A172 (cell line): ENCODE data around the gene PTAR1. TPM values are rescaled to one million over a fixed set of nuclear protein-coding genes. Genes with fewer than 3 reads are reported as not detected.

ENCODE experiments used
- DNase-seq: peaks from one replicate; pipeline ENCODE4 v3.0.0-alpha.2; 2015; ENCODE audit warnings: low spot score
- total RNA-seq: library from RNA; depleted of rRNA; stranded (reverse); fragments of >200 nt; shearing (Covaris generic); gene quantifications from 2 replicates; pipeline ENCODE4 v1.2.3, GENCODE V29; 2014

Gene PTAR1
- total RNA-seq, 1 experiment from 2014 or later, result 54.2 TPM

DNA sequence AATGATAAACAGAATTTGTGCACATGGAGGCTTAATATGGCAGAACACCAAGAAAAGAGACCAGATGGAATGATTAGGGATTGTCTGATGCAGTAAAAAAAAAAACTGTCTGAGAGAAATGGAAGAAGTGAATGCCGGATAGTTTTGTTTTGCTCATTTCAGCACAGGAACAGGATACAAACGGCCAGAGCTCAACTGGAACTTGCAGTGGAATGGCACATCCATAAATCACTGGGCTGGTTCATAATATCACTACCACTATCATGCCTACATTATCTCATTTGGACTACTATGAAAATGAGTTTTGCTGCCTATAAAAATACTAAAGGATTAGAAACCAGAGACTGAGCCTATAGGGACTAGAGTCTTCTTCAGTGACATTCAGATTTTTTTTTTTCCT, 9.7 kb downstream of the PTAR1 start:
- DNase-seq, result no peak

DNA sequence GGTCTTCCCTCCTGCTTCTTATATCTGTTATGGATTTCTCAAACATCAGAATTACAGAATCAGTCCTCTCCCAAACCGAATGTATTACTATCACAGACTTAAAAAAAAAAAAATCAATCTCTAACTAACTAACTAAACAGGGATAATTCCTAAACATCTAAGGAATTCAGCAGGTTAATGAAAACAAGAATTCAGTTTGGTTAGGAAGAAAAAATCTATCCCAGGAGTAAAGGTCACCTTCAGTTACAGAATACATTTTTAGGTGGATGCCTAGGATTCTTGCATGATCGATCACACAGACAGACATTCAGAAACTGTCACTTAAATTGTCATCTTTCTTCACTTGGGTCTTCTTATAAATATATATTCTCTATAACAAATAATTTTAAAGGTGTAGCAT, 11.5 kb downstream of the PTAR1 start:
- no peak for DNase-seq

DNA sequence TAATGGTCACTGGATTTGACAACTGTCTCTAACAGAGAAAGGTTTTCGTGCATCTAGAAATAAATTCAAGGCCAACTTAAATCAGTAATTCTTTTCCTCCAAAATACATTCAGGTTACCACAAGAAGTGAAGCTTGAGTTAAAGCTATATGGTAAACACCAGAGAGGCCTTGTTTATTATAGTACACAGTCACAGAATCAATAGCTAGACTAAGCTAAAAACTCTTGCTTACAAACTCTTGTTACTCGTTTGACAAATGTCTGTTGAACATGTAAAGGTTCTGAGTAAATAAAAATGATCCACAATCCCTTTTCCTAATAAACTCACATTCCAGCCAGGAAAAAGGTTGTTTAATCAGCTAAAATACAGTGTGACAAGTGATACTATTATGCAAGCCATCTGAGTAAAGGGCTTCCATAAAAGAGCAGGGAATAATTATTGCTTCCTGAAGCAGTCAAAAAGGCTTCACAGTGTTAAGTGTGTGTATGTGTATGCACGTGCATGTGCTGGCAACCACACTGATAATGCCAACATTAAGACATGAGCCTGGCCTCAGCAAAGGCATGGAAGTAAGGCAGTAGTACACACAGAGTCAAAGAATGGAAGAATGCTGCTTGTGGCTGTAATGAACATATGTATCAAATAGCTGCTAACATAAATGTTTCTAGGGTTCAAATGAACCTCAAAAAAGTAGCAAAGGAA, 12.8 kb downstream of the PTAR1 start:
- no peak for DNase-seq

DNA sequence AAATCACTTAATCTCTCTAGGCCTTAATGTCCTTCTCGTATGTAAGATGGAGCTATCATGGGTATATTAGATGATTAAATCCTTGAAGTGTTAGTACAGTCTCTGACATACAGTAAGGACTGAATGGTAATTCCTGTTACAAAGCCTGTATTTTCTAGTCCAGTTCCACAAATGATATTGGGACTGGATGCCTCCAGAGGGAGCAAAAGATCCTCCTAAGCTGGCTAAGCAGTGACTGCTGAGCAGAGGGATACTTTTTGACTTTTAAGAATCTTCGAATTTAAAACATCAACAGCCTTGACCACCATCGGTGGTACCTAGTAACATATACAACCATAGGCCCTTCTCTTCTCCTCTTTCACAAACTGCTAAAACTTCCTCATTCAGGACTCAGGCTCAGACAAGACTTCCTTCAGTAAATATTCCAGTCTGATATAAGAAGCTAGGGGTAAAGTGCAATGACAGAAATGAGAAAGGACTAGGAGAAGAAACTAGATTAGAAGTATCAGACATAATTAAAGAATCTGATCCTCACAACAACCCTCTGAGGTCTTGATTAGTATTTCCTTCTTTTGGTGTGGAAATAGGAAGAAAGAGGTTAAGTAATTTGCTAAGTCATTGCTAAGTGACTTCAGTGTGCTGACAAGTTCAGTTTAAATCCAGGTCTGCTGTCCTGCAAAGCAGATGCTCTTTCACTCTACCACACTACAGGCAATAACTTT, 13.9 kb downstream of the PTAR1 start:
- peak; percentile 13 for DNase-seq

DNA sequence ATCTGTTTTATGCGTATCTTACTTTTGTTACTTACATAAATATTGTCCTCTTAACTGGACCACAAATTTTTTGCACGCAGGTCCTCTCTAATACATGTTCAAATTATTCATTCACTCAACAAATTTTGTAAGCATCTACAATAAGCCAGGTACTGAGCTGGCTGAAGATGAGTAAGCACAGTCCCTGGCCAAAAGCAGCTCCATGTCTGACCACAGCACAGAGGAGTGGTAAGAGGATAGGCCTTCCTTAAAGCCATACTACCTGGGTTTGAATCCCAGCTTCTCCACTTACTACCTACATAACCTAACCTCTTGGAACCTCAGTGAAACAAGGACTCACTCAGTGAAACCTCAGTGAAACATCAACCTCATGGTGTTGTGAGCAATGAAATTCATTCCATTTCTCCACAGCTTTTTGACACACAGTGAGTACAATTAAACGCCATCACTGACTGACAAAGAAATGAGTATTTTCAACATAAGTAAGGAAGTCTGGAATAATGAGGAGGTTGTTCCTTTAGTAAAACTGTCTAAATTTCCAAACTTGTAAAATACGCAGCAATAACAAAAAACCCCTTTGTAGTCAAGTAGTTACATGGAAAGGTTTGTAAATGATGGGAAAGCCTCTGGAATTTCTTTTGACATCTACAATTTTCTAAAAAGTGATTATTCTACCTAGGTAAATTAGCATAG, 15.0 kb downstream of the PTAR1 start:
- no peak for DNase-seq

DNA sequence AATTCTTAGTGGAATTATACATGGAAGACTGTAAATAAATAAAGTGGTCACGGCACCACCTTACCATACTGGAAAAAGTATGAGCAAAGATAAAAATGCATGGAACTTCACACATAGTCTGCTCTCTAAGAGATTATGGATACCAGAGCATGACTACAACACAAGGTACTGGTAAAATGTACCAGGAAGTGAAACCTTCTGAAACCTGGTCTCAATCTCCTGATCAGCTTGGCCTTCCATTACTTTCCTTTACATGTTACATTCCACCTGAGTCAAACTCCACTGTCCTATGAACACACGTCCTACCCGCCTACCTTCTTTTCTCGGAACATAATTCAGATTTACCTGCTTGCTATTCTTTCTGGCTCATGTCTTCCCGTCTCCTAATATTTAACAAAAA, 15.9 kb downstream of the PTAR1 start:
- no peak for DNase-seq

DNA sequence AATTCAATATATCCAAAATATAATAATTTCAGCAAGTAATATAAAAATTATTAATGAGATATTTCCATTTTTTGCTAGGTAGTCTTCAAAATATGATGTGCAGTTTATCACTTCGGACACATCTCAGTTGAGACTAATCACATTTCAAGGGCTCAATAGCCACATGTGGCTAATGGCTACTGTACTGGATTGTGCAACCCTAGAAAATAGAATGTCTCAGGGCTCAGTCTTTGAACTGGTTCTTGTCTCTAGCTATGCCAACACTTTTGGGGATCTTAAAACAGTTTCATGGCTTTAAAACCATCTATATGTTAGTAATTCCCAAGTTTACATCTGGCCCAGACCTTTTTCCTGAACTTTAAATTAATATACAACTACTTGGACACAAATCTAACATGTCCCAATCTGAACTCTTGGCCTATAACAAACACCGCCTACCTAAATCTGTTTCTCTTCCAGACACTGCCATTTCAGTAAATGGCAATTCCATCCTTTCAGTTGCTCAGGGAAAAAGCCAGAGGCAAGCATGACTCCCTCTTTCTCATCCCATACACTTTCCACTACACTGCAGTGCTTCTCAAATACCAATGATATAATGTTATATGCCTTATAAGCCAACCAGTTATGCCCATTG, 18.8 kb downstream of the PTAR1 start:
- no peak for DNase-seq

DNA sequence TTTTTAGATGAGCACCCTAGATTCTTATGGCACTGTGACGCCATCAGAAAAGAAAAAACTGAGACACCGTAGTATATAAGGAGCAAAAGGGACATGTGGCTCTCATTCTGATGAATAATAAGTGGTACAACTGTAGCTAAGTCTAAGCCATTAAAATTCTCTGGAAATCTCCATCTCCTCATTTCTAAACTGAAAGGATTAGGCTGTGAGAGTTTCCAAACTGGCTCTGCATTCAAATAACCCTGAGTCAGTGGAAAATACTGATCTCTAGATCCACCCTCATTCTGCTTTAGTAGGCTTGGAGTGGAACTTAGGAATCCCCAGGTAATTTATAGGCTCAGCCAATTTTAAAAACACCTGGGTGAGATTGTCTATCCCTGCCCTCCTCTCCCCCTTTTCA, 28.5 kb downstream of the PTAR1 start:
- no peak for DNase-seq

DNA sequence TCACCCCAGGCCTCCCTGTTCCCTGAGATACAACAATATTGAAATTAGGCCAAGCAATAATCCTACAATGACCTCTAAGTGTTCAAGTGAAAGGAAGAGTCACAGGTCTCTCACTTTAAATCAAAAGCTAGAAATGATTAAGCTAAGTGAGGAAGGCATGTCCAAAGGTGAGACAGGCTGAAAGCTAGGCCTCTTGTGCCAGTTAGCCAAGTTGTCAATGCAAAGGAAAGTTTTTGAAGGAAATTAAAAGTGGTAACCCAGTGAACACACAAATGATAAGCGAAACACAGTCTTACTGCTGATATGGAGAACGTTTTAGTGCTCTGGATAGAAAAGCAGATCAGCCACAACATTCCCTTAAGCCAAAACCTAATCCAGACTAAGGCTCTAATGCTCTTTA, 39.8 kb downstream of the PTAR1 start:
- no peak for DNase-seq

DNA sequence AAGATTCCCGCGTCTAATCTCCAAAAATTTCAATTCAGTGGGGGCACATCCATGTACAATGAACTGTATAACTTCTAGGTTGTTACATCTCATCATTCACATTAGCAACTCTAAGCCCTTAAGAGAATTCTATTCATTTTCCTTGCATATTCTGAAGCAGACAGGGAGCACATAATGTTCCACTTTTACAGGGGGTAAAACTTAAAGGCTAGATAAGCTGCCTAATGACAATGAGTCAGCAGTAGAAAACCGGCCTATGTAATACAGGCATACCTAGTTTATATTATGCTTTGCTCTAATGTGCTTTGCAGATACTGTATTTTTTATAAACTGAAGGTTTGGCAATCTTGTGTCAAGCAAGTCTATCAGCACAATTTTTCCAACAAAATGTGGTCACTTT, 40.4 kb downstream of the PTAR1 start:
- no peak for DNase-seq

DNA sequence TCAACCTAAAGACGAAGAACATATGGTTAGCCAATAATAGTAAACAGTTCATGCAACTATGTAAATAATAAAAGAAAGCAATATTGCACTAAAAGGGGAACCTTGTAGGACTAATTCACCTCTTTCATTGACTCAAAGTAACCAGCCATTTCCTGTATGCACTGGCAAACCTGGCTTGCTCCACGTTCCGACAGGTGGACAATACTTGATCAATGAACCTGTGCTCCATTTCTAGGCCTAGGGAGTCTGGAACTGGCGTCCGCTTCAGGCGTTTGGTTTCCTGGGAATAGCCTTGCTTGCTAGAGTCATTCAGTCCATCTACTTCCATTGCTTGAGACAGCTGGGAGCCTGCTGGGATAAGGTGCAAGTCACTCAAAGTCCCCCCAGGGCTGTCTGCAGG, 41.6 kb downstream of the PTAR1 start:
- DNase-seq, result no peak

DNA sequence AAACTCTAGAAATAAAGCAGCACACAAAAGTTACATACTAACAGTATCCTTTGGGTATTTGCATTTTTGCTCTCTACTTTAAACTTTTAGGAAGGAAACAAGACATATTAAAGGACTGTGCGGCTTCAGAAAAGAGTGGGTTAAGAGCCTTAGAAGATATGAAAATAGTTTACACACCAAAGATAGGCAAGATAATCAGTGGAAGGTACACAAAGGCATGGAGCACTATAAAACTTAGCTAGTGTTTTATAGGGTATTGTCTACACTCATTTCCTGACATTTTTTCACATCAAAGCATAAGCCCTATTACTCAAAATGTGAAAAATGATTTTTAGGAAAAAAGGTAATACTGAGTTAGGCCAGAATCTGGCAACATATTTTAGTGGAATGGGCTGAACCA, 44.0 kb downstream of the PTAR1 start:
- DNase-seq, result no peak

DNA sequence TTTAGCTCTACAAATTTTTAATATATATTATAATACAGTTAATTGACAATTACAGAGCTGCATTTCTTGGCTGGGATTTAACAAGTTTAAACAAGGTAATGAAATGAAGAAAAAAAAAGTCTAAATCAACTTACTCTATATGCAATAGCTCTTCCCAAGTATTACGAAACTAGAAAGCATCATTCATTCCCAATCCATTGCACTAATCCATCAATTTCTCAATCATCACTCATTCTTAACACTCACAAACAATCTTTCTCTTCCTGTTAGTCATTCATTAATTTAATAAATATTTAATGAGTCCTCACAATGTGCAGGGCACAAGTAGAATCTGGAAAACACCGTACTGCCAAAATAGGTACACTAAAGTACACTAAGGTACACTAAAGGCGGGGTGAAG, 44.7 kb downstream of the PTAR1 start:
- DNase-seq, result no peak

DNA sequence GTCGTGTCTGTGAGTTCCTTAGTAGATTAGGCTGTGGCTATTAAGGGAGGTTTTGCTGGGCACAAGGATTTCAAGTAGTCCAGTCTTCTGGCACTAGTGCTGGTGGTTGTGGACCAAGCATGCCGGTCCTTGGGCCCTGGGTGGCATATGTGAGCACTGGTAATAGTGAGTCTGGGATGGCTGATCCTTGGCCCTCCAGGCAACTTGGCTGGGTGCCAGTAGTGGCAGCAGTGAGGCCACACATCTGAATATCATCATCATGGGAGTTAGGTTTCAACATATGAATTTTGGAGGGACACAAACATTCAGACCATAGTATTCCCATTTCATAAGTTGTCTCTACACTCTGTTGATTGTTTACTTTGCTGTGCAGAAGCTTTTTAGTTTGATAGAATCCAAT, 62.3 kb downstream of the PTAR1 start:
- DNase-seq, result no peak

DNA sequence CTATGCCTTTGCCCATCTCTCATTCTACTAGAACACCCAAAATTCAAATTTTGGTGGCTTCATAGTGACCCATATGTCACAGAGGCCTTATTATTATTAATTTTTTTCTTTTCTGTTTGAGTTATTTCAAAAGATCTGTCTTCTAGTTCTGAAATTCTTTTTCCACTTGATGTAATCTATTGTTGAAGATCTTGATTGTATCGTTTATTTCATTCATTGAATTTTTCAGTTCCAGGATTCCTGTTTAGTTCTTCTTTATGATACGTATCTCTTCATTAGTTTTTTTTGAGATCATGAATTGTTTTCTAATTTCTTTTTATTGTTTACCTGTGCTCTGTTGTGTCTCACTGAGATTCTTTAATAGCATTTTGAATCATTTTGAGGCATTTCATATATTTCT, 63.0 kb downstream of the PTAR1 start:
- no peak for DNase-seq

DNA sequence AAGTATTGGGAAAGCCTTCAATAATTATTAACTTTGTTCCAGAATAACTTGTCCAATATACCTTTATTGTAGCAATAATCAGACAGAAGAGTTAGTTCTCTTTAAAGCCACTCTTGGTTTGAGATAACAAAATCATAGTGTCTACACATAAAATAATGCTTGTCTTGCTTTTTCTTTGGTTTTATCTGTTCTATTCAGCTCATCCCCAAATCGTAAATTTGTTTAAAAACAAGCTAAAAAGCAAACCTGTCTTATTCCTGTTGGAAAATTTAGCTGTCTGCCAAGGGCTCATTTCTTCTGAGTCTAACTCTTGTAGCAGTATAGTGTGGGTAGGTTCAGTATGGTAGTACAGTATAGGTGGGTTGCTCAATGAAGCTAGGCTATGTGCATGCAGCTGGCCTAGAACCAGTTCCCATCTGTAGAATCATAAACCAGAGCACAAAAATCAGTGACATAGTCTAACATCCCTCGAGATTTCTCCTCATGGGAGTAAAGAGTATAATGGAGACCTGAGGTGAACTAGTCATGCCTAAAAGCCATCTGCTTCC, 69.7 kb downstream of the PTAR1 start:
- DNase-seq, result no peak

DNA sequence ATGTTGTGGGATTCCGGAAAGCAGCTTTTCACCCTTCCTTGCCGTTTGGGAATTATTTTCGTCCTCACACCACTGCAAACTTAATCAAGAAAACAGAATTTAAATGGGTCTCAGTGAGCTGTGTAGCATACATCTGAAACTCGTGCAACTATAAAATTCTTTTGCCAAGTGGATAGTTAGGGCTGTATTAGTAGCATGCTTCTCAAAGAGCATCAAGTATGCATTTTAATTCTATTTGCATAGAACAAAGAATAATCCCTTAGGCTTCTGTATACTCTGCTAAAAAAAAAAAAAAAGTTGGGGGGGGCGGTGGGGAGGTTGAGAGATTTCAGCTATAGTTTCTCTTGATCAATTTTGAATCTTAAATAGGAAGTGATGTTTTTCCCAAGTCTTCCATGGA, 75.9 kb downstream of the PTAR1 start:
- no peak for DNase-seq

DNA sequence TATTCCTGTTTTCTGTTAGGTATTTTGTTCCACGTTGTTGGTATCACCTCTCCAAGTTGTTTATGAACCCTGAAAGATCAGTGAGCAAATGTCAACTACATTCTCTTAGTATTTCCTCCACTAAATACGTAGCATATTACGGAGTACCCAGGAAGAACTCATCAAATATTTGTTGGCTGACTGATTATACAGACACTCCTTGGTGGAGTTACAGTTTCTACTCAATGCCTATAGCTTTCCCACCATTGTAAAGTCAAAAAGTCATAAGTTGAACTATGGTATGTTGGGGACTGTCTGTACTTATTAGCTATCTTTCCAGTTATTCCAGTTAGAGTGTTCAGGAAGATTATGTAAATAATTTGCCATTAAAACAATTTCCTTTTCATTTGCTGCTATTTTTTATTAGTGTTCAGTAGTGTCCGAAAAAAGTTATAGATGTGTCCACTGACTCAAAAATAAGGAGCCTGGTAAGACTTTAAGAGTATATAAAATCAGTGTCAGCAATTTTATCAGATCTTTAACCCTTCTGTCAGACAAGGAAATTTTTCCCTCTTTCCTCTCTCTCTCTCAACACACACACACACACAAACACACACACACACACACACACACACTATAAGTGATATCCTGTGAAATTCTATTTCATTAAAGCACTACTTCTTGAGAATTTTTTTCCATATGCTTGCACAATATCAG, 80.8 kb downstream of the PTAR1 start:
- no peak for DNase-seq

DNA sequence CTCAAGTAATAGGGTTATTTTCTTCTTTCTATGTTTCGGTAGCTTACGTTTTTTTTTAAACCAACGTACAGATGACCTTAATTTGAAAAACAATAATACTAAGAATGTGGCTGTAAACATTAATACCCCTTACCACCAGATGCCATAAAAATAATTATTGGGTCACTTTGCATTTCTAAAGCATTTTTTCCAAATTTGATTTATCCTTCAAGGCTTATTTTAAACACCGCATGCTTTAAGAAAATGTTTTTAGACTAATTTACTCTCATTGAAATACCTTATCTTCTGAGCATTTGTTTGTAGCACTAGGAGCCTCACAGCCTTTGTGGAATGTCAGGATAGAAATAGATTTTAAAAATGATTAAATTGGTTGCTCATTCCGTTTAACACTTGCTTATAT, 81.9 kb downstream of the PTAR1 start:
- no peak for DNase-seq

DNA sequence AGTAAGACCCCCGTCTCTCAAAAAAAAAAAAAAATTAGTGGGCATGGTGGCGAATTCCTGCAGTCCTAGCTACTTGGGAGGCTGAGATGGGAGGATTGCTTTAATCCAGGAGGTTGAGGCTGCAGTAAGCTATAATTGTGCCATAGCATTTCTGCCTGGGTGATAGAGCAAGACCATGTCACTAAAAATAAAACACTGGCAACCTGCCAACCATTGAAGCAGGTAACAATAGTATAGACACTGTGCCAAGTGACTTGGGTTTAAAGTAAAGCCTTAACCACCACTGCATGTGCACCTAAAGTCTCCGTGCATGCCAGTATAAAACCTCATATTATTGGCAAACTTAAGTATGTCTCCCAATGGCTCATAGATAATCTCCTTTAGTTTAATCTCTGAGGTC, 84.2 kb downstream of the PTAR1 start:
- DNase-seq, result no peak

DNA sequence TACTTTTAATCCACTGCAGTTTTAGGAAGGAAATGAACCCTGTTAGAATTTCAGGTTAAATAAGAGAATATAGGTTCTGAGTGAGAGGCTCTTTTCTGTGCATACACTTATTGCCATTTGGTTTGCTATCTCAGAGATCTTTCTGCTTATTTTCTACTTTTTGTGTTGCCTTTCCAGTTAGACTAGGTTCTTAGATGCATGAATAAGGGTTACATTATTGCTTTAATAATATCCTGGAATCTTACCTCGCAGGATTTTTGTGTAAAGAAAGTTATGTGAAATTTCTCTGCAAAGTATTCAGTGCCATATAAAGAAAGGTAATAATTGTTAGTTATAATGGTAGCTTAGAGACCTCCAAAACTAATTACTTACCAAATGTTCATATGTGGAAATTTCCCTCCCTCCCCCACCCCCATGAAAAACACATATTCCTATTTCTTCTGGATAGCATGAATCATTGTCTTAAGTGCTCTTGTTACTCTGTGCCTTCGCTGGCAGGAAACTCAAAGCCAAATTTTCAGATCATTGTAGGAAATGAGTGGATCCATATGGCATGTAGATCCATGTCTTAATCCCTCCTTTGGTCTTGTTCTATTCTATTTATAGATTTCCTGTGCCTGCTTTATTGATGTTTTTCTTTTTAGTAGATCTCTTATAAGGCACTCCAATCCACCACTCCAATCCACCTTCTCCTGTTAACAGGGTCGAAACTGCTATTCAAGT, 84.9 kb downstream of the PTAR1 start:
- DNase-seq, result peak; percentile 23
